GM12891 (cell line): ENCODE data around the gene ZNF264.

ENCODE experiments used
- PAX5 ChIP-seq: IDR thresholded peaks from 2 replicates; pipeline ENCODE4 v1.6.1; 2011; ENCODE audit warnings: low read length, moderate library complexity, mild to moderate bottlenecking; ENCODE audit not compliant: insufficient read depth, severe bottlenecking
- POLR2A ChIP-seq: IDR thresholded peaks from 2 replicates; pipeline ENCODE4 v1.6.1; 2011; ENCODE audit warnings: low read depth, low read length, control low read depth
- POLR2AphosphoS5 ChIP-seq: IDR thresholded peaks from 2 replicates; pipeline ENCODE4 v1.6.1; 2011; ENCODE audit warnings: low read depth, low read length, control low read depth
- TAF1 ChIP-seq: IDR thresholded peaks from 2 replicates; pipeline ENCODE4 v1.6.1; 2011; ENCODE audit warnings: low read depth, low read length, control low read depth

- TF ChIP-seq POLR2A = no peak
- no peak for TF ChIP-seq TAF1
- no peak for TF ChIP-seq POLR2AphosphoS5
- no peak for TF ChIP-seq PAX5
Observed at GRCh38 chr19:57233207-57233606, 41.9 kb downstream of the ZNF264 start.
